ENCODE measurements around the gene USP13. TPM values are rescaled to one million over a fixed set of nuclear protein-coding genes. Genes with fewer than 3 reads are reported as not detected.

Gene USP13
- total RNA-seq, 6 experiments from 2014 or later, result 6.0 to 11.1 (median 6.9) TPM

DNA sequence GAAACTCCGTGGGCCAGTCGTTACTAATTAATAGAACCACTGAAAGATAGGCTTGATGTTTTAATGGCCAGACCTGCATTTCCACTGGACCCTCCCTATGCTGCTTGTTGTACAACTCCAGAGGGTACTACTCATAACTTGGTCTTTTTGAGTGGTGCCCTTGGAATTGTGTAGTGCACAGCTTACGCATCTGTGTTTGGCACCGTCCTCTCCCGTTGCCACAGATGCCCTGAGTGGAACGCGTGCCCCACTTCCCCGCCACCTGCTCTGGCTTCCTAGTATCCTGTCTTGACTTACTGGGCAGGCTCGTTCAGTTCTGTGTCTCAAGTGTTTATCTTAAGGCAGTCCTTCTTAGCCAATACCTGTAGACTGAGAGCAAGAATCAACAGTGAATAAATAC, 78.7 kb downstream of the USP13 start:
- TF ChIP-seq POLR2A (IDR thresholded peaks at IDR 0.05) (no peak), CTCF (IDR thresholded peaks at IDR 0.05) (no peak)
- no peak overlapping the region for H3K27ac ChIP-seq
- DNase-seq (no peak), ATAC-seq (no peak)
- H3K9me3 ChIP-seq, result no peaks in the 10 kb centered on the region
- H3K4me3 ChIP-seq, result no peak overlapping the region
- peaks cover 0 to 3% (median 0%) of the 10 kb centered on the region in 4 donors for H3K36me3 ChIP-seq
- H3K27me3 ChIP-seq, result no peaks in the 10 kb centered on the region
- intact Hi-C loops (cut with DNase I), result no loop called here
- peaks cover 0 to 9% (median 3%) of the 10 kb centered on the region in 4 donors for H3K4me1 ChIP-seq
- 94% methylated on average over 3 of the region's 9 CpGs for WGBS (ENCODE audit: insufficient coverage, low coverage, low lambda C conversion rate, missing lambda C conversion rate)

GRCh38 chr3:179732661-179733348, 80.0 kb downstream of the USP13 start:
- H3K27me3 ChIP-seq, result no peaks in the 10 kb centered on the region
- no peak overlapping the region for H3K4me3 ChIP-seq
- peak overlapping the region; percentile 14 to 47 (median 15) for H3K27ac ChIP-seq
- H3K4me1 ChIP-seq, result peaks cover 0 to 9% (median 3%) of the 10 kb centered on the region in 4 donors
- H3K36me3 ChIP-seq, result peaks cover 0 to 3% (median 0%) of the 10 kb centered on the region in 4 donors
- intact Hi-C loops (cut with DNase I), result no loop called here
- TF ChIP-seq POLR2A (IDR thresholded peaks at IDR 0.05) (no peak), CTCF (IDR thresholded peaks at IDR 0.05) (no peak)
- H3K9me3 ChIP-seq, result no peaks in the 10 kb centered on the region
- DNase-seq, result peak; percentile 79 to 86 (median 86)
- ATAC-seq, result peak; percentile 95 to 98 (median 96)
- WGBS (ENCODE audit: insufficient coverage, low coverage, low lambda C conversion rate, missing lambda C conversion rate), result 62% methylated on average over 5 of the region's 7 CpGs

DNA sequence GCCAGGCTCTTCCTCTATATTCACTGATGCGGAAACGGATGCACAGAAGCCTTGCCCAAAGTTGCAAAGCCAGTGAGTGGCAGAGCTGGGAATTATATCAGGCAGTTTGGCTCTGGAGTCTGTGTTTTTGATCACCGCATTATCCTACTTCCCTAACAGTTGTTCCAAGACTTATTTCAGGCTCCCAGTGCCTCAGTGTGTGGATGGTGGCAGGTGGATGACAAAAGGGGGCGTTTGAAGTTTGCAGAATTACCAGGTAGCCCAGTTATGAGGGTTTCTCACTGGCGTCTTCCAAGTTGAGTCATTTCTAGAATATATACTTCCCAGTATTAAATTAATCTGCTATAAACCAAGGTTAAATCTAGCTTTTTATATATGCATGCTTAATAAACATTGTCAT, 81.0 kb downstream of the USP13 start:
- Histone ChIP-seq H3K4me3 (no peak overlapping the region), H3K4me1 (peaks cover 0 to 9% (median 3%) of the 10 kb centered on the region in 4 donors), H3K9me3 (no peaks in the 10 kb centered on the region), H3K36me3 (peaks cover 0 to 3% (median 0%) of the 10 kb centered on the region in 4 donors), H3K27ac (peak overlapping the region in 1 of 3 donors; percentile 6), H3K27me3 (no peaks in the 10 kb centered on the region)
- no peak for DNase-seq
- intact Hi-C loops (cut with DNase I), result no loop called here
- TF ChIP-seq CTCF (IDR thresholded peaks at IDR 0.05) (no peak), POLR2A (IDR thresholded peaks at IDR 0.05) (no peak)
- no peak for ATAC-seq
- 93% methylated on average over 3 of the region's 5 CpGs for WGBS (ENCODE audit: insufficient coverage, low coverage, low lambda C conversion rate, missing lambda C conversion rate)

GRCh38 chr3:179734497-179735281, 81.8 kb downstream of the USP13 start:
- no peak for TF ChIP-seq POLR2A (IDR thresholded peaks at IDR 0.05)
- no peak for TF ChIP-seq CTCF (IDR thresholded peaks at IDR 0.05)
- ATAC-seq, result peak in 2 of 4 donors; percentile 18 to 80
- Histone ChIP-seq H3K27me3 (no peaks in the 10 kb centered on the region), H3K9me3 (no peaks in the 10 kb centered on the region), H3K4me3 (no peak overlapping the region), H3K27ac (peak overlapping the region in 1 of 3 donors; percentile 37), H3K4me1 (peaks cover 0 to 14% (median 4%) of the 10 kb centered on the region in 4 donors), H3K36me3 (peaks cover 0 to 3% (median 0%) of the 10 kb centered on the region in 4 donors)
- intact Hi-C loops (cut with DNase I), result no loop called here
- 54% methylated on average over 3 of the region's 4 CpGs for WGBS (ENCODE audit: insufficient coverage, low coverage, low lambda C conversion rate, missing lambda C conversion rate)
- DNase-seq, result no peak

Data from right lobe of liver (tissue), 6 donors.